Ishikawa (cell line): ENCODE measurements around the gene EPN2.

Experiments used
- CREB1 ChIP-seq: IDR thresholded peaks from 2 replicates; pipeline ENCODE4 v1.6.1; 2012; ENCODE audit warnings: low read depth
- EGR1 ChIP-seq: IDR thresholded peaks from 2 replicates; pipeline ENCODE4 v1.6.1; 2012
- RAD21 ChIP-seq: IDR thresholded peaks from 2 replicates; pipeline ENCODE4 v1.6.1; 2012; ENCODE audit warnings: low read depth
- TAF1 ChIP-seq: IDR thresholded peaks from 2 replicates; pipeline ENCODE4 v1.6.1; 2012; ENCODE audit warnings: low read depth, mild to moderate bottlenecking
- ZBTB7A ChIP-seq: IDR thresholded peaks from 2 replicates; pipeline ENCODE4 v1.6.1; 2012; ENCODE audit warnings: low read depth
- TF ChIP-seq, protein P1 (sequence below): IDR thresholded peaks from 2 replicates; pipeline ENCODE4 v1.6.1; 2012
- TF ChIP-seq, protein P2 (sequence below): IDR thresholded peaks from 2 replicates; pipeline ENCODE4 v1.6.1; 2012; ENCODE audit warnings: low read depth, mild to moderate bottlenecking
- TF ChIP-seq, protein P3 (sequence below): IDR thresholded peaks from 2 replicates; pipeline ENCODE4 v1.6.1; 2012

DNA sequence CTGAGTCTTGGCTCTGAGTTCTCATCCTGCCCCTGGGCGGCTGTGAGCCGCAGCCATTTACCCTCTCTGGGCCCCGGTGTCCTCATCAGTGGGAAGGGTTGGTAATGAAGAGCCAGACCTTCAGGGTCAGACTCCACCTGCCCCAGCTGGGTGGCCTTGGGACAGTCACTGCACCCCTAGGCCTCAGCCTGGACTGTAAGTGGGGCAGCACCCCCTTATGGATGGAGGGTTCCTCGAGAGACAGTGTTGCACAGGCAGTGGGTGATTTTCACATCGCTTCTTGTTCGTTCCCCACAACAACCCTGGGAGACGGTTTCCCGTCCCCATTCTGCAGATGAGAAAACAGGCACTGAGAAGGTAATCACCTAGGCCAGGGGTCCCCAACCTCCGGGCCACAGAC is 64.8 kb downstream of the EPN2 start:
- TF ChIP-seq, protein P1, sequence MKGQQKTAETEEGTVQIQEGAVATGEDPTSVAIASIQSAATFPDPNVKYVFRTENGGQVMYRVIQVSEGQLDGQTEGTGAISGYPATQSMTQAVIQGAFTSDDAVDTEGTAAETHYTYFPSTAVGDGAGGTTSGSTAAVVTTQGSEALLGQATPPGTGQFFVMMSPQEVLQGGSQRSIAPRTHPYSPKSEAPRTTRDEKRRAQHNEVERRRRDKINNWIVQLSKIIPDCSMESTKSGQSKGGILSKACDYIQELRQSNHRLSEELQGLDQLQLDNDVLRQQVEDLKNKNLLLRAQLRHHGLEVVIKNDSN, result no peak
- TF ChIP-seq RAD21 (no peak), ZBTB7A (no peak), TAF1 (no peak), CREB1 (no peak), EGR1 (no peak)
- TF ChIP-seq, protein P2, sequence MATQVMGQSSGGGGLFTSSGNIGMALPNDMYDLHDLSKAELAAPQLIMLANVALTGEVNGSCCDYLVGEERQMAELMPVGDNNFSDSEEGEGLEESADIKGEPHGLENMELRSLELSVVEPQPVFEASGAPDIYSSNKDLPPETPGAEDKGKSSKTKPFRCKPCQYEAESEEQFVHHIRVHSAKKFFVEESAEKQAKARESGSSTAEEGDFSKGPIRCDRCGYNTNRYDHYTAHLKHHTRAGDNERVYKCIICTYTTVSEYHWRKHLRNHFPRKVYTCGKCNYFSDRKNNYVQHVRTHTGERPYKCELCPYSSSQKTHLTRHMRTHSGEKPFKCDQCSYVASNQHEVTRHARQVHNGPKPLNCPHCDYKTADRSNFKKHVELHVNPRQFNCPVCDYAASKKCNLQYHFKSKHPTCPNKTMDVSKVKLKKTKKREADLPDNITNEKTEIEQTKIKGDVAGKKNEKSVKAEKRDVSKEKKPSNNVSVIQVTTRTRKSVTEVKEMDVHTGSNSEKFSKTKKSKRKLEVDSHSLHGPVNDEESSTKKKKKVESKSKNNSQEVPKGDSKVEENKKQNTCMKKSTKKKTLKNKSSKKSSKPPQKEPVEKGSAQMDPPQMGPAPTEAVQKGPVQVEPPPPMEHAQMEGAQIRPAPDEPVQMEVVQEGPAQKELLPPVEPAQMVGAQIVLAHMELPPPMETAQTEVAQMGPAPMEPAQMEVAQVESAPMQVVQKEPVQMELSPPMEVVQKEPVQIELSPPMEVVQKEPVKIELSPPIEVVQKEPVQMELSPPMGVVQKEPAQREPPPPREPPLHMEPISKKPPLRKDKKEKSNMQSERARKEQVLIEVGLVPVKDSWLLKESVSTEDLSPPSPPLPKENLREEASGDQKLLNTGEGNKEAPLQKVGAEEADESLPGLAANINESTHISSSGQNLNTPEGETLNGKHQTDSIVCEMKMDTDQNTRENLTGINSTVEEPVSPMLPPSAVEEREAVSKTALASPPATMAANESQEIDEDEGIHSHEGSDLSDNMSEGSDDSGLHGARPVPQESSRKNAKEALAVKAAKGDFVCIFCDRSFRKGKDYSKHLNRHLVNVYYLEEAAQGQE, result no peak
- TF ChIP-seq, protein P3, sequence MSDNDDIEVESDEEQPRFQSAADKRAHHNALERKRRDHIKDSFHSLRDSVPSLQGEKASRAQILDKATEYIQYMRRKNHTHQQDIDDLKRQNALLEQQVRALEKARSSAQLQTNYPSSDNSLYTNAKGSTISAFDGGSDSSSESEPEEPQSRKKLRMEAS, result no peak
